Upper lobe of left lung (tissue), 4 donors: ENCODE measurements around the gene FAM83D.

Experiments used
- EP300 ChIP-seq, 4 donors: sonication (generic); formaldehyde crosslinking; IDR thresholded peaks; one replicate each; pipeline ENCODE4 v1.5.1; 2017; ENCODE audit warnings: antibody characterized with exemption in 4 of 4, control low read depth in 2 of 4
- TF ChIP-seq, protein P1 (sequence below), 6 experiments: fragments of 450-650 bp in 4 of 6; fragments of 200-600 bp in 2 of 6; sonication (generic) in 2 of 6; IDR thresholded peaks; one replicate each; pipeline ENCODE4 v1.5.1; 2016 to 2019; ENCODE audit warnings: antibody characterized with exemption in 6 of 6

DNA sequence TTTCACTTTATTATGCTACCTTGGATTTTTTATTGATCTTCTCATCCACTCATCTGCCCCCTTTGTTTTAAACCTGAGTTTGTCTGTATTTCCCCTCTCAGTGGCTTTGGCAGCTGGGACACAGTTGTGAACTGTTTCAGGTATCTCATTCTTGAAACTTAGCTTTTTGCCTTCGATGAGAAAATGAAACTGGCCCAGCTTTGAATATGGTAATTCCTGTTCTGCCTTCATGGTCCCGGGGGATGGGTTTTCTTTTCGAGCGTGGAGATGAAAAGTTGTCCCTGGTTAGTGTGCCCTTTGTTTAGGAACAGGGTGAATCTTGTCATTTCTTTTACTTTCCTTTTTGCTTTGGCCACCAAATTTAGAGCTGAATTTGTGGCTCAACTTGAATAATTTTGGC, 61.6 kb downstream of the FAM83D start:
- TF ChIP-seq, protein P1, sequence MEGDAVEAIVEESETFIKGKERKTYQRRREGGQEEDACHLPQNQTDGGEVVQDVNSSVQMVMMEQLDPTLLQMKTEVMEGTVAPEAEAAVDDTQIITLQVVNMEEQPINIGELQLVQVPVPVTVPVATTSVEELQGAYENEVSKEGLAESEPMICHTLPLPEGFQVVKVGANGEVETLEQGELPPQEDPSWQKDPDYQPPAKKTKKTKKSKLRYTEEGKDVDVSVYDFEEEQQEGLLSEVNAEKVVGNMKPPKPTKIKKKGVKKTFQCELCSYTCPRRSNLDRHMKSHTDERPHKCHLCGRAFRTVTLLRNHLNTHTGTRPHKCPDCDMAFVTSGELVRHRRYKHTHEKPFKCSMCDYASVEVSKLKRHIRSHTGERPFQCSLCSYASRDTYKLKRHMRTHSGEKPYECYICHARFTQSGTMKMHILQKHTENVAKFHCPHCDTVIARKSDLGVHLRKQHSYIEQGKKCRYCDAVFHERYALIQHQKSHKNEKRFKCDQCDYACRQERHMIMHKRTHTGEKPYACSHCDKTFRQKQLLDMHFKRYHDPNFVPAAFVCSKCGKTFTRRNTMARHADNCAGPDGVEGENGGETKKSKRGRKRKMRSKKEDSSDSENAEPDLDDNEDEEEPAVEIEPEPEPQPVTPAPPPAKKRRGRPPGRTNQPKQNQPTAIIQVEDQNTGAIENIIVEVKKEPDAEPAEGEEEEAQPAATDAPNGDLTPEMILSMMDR (IDR thresholded peaks at IDR 0.05), result no peak
- TF ChIP-seq EP300 (IDR thresholded peaks at IDR 0.05), result no peak
